Fibroblast of skin of right quadriceps (primary cell): Measurements from ENCODE around the gene PFDN1.
A peak's percentile ranks its signal among the peaks of the same experiment; 100 is the strongest.
"Not testable (repeated sequence)": the region's sequence is repeated elsewhere in the genome, so short reads cannot be mapped to it uniquely, and the experiment has no call there.

Experiments
- DNase-seq: peaks from one replicate; pipeline ENCODE4 v3.0.0-alpha.2; 2013

Gene PFDN1, protein sequence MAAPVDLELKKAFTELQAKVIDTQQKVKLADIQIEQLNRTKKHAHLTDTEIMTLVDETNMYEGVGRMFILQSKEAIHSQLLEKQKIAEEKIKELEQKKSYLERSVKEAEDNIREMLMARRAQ

DNA sequence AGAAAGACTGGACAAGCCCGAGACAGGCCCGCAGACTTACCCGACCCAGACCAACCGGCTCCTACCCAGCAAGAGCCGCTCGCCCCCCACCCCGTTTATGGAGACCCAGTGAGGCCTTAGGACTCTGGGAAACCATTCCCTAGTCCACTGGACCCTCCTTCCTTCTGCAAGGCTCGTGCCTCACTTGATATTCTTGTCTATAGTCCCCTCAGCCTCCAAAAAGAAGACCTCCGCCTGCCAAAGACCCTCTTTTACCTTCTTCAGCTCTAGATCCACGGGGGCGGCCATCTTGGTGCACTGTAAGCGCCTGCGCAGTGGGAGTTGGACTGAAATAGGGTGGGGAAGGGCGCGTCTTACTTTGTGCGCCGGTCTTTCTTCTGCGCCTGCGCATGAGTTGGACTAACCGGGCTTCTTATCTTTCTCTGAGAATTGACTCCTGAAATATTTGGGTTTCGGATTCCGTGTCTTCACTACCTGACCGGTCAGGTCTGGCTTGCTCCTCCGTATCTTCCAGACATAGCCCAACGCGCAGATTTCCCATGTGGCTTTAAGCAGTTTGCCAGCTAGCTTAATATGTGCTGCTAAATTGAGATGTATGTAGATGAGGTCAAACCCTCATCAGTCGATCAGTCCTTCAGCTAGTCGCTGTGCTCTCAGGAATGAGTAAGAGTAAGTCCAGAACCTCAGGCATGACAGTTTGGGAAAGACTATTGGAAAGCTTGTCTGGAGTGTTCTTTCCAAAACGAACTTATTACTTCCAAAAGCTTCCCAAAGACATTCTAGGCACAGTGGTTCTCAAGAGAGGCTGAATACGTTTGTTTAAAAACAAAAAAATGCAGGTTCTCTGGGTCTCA, at the start of gene PFDN1:
PFDN1 (minus strand) TSS at position 316 of the 854 bp plus-strand sequence; CDS start at position 288, 28 bp downstream.
- DNase-seq, result peak; percentile 95

DNA sequence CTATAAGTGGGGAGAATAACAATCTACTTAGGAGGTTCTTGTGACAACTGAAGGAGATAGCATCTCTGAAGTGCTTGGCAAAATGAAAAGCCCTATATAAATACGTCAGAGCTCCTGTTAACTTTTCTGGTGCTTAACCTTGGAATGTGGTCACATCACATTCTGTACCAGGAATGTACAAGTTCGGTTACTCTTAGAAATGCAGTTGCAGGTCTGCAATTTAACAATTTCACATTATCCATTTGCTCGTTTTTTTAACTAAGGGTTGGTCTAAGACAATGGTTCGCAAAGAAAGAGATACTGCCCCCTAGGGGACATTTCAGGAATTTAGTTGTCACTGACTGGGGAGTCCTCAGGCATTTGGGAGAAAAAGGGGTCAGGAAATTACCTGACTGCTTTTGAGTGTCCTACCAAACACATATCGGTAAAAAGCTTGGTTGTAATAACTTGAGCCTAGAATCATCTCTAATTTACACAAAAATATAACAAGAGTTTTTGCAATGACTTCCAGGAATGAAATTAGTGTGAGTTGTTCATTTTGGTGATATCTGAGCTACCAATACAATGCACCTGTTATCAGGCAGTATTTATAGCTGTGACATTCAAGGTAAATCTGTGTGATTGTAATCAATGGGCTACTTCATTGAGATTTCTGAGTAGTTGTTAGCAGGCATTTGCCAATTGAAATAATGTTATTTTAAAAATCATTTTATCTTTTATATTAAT, 48.9 kb upstream of the PFDN1 start:
- DNase-seq, result peak; percentile 72

DNA sequence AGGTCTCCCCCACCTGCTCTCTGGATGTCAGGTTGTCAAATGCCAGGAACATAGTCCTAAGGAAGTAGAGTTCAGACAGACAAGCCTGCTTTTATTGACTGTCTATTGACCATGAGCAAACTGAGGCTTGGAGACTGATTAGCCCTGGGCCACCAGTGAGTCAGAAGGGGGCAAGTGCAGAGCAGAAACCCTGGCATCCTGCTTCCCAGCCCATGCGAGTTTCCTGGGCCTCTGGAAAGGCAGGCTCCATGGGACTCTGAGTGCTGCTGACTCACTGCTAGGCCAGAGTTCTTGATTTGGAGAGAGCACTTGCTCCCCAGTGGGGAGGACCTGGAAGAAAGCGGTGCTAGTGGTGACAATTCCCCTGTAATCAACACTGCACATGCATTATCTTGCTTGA, 46.3 kb upstream of the PFDN1 start:
- DNase-seq, result no peak

DNA sequence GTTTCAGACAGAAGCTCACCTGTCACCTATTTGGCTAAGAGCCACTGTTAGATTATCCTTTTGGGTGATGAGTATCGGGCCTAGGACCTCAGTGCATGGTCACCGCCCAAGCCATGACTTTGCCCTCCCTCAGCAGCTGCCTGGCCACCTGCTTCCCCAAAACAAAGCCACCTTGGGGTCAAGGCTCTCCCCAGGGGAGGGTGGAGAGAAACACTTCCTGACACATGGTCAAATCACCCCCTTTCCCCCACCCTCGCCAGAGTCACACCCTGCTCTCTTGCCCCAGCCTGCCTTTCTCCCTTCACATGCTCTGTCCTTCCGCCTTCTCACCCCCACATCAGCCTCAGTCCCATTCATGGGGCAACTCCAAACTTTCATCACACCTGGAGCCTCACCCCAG, 45.2 kb upstream of the PFDN1 start:
- no peak for DNase-seq

DNA sequence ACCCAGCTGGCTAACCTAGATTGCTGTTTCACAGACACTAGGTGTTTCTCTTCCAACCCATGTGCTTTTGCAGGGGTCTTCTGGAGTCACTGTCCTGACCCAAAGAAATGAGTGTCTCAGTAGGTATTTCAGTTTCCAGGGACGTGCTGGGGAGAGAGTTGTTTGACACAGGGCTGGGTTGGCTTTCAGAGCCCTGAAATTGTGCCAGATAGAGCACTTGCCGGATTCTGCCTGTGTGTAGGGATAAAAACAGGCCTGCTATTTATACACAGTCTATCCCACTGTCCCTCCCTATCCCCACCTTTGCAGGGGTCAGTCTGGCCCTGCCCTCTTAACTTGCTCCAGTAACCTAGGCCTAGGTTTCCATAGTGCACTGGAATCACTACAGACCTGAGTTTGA, 44.5 kb upstream of the PFDN1 start:
- DNase-seq, result no peak

DNA sequence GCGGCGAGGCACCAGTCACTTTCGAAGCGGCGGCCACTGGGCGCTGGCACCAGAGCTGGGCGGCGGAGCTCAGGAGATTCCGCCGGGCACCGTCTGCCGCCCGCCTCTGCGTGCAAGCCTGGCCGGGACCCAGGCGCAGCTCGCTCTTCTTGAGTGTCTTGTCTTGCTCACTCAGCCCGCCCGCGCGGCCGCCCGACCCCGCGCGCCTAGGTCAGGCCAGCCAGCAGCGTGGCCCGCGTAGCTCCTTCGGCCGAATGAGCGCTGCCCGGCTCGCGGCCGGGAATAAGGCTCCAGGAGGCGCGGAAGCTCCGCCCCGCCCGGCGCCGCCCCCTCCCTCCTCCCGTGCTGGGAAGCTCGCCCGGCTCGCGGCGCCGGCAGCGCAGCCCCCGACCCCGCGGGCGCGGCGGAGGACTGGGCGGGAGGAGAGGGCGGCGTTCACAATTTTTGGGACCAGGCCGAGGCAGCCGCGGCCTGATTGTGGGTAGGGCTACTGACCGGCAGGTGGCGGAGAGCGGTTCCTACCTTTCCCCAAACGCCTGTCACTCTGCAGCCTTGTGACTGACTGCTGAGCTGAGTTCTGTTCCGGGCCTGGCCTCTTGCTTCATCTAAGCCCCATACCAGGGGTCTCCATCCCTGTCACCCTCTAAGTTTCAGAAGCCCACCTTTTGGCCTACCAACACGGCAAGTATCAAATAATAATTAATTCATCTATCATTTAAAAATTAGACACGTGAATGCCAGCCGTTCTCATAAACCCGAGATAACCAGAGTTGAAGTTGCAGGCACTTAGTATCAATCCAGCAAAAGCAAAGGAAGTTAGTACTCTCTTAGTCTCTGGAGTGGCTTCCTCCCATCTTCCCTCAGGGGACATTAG, 43.7 kb upstream of the PFDN1 start, which contains the start of gene HBEGF:
HBEGF (minus strand) TSS at position 256 of the 874 bp plus-strand sequence. CDS start 275 bp downstream, outside the sequence.
- DNase-seq, result peak; percentile 65

DNA sequence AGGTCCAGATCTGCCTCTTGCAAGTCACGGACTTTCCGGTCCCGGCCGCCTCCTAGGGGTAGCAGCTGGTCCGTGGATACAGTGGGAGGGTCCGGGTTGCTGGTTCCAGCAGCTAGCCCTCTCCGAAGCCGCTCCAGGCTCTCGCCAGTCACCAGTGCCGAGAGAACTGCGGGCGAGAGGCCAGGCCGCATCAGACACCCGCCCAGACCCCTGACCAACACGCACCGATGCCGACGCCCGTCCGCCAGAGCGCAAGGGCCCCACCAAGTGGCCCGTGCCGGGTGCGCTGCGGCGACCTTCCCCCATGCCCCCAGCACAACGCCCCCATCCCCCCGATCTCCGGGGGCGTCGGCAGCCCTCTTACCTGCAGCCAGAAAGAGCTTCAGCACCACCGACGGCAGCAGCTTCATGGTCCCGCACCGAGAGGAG, 43.0 kb upstream of the PFDN1 start:
- peak; percentile 52 for DNase-seq

DNA sequence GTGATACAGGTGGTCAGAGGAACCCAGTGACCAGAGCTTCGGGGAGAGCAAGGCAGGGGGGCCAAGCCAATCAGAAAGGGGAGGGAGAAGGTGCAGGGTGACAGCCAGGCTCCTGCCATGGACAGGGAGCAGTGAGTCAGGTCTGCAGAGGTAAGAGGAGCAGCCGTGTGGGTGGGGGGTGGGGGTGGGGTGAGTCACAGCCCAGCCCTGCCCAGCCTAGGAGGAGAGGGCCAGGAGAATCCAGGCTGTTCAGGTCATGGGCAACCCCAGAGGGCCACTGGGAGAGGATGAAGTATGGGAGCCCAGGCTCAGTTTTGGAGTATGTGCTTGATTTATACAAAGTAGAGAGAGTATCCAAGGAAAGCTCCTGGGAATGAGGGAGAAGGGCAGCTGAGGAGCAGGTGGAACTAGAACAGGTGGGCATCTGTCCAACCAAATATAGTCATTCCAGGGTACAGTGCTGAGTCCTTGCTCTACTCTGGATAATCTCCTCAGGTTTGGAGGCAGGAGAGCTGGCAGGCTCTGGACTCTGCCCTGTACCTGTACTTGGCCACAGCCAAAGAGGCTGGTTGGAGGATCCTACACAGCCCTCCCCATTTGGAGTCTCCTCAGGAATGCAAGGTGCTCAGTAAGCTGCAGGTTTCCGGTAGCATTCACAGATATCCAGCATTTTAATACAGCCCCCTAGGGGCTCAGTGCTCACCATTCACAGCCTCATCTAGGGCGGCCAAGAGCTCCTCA, 42.0 kb upstream of the PFDN1 start:
- DNase-seq, result peak; percentile 34

DNA sequence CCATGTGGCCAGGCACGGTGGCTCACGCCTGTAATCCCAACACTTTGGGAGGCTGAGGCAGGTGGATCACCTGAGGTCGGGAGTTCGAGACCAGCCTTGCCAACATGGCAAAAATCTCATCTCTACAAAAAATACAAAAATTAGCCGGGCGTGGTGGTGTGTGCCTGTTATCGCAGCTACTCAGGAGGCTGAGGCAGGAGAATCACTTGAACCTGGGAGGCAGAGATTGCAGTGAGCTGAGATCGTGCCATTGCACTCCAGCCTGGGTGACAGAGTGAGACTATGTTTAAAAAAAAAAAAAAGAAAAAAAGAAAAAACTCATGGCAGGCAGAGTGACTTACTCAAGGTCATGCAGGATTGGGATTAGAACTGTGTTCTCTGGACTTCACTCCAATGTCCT, 40.9 kb upstream of the PFDN1 start:
- DNase-seq, result not testable (repeated sequence)

DNA sequence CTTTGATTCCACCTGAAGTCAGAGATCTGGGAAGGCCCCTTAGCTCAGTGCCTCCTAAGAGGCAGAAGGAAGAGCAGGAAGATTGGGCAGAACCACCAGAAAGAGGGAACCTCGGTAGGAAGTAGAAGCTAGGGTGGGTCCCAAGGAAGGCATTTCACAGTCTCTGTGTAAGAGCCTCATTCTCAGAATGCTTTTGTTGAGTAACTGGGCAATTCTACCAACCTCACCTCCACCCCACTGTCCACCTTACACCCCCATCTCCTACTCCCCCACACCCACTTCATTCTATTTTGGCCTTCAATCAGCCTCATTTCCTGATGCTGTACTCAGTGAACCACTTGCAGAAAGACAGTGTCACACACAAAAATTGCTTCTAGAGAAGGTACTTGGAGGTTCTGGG, 40.0 kb upstream of the PFDN1 start:
- no peak for DNase-seq

DNA sequence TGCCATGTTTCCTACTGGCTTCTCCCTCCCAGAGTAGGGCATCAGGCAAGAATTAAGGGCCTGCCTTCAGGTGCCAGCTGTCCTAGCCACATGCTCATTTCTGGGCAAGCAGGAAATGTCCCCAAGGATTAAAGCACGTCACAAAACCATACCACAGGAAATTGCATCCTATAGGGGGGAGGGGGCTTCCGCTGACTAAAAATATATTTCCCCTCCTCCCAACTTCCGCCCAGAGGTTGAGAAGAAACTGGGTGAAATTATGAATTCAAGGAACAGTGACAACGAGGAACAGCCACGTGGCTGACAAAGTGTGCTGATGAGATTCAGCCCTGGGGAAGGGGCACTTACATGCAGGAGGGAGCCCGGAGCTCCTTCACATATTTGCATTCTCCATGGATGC, 39.4 kb upstream of the PFDN1 start:
- DNase-seq, result peak; percentile 74

DNA sequence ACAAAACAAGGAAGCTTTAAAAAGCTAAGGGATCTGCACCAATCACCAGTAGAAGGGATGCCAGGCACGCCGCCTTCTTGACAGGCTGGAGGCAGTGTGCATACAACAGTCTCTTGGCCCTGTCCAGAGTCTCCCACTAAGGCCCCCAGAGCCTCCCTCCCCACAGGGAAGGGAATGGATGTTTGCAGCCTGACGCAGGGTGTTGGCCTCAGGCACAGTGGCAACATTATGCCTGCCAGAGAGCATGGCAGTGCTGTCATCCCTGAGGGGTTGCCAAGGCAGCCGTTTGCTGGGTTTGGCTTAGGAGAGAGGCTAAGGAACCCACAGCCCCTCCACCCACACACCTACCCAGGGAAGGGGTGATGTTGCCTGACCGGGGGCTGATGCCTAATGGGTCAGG, 38.7 kb upstream of the PFDN1 start:
- DNase-seq, result no peak

DNA sequence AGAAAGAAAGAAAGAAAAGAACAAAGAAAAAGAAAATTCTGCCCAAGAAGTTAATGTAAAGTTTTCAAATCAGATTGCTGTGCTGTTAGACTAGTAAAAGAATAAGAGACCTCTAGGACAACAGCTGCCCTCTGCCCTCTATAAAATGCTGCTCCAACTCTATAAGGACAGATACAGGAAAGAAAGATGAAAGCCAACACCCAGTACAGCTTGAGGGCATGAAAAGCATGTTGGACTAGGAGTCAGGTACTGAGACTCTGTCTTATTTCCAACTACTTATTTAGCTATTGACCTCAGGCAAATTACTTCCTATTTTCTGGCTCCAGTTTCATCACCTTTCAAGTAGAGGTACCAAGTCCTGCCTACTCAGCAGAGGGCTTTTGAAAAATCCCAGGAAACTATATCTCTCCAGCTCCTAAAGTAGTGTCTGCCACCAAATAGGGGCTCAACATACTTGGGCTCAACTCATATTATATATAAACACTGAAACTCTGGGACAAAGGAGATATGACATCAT, 37.8 kb upstream of the PFDN1 start:
- no peak for DNase-seq

DNA sequence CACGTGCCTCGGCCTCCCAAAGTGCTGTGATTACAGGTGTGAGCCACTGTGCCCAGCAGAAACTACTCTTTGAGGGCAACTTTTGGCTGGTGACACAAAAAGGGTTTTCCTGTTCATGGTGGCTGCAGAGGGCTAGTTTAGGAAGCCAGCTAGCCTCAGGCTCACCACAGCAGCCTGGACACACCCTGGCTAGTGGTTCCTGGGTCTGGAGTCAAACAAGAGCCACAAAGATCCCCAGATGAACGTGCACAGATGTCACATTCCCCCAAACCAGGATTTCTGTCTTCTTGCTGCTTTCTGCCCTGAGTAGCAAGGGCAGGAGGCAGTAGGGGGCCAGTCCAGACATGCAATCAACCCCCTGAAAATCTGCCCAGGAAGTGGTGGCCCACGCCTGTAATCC, 36.7 kb upstream of the PFDN1 start:
- DNase-seq, result no peak

DNA sequence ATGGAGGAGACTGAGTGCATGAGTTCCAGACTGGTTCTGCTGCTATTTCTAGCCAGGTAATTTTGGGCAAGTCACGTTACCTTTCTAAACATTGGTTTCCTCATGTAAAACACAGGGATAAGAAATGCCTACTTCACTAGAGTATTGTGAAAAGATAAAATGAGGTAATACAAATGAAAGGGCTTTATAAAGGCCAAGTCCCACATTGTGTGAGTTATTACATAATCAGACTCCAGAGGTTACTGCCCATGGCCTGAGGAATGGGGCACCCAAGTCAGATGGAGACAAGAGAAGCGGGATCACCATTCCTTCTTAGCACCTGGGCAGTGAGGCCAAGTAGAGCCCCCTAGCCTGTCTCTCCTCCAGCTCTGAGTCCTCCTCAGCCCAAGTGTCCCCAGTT, 36.0 kb upstream of the PFDN1 start:
- no peak for DNase-seq

DNA sequence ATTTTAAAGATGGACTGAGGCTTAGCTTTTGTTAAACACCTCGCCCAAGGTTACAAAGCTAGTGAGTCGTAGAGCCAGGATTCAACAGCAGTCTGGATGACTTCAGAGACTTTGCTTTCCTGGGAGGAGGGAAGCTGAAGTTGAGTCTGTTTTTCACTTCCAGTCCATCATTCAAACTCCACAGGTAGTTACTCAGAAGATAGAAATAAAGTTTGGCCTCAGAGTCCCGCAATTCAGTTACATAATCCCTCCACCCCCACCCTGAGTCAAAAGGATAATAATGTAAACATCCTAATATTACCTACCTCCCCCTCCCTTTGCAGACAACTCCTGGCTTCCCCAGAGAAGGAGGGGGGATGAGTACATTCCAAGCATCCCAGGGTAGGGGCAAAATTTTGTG, 35.4 kb upstream of the PFDN1 start:
- DNase-seq, result peak; percentile 46

DNA sequence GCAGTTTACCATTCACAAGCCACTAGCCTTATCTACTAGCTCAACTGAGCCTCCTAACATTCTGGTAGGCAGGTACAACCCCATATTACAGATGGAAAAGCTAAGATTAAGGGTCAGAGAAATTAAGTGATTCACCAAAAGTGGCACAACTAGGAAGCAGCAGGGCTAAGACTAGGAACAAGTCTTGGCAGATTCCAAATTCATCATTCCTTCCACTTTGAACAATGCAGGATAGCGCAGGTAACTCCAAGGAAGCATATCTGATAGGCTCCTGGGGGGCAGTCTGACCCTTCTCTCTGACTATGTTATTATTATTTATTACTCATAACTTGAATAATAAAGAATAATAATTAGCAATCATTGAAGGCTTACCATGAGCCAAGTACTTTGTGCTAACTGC, 35.0 kb upstream of the PFDN1 start:
- DNase-seq, result no peak

DNA sequence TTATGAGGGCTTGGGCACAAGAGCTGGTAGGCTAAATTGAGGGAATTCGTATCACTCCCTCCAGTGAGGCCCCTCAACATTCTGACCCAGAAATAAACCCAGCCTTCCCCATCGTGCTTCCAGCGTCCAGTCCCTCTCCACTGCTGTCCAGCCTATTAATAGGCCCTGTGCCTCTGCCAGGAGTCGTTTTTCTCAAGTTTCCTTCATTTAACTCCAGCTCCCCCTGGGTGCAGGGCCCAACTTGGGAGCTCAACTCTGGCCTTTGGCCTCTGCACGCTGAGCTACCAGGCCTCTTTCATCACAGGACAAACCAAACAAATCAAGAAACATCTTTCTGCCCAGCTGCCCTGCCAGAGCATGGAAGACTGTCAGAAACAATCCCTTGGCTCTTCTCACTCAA, 33.5 kb upstream of the PFDN1 start:
- DNase-seq, result no peak

DNA sequence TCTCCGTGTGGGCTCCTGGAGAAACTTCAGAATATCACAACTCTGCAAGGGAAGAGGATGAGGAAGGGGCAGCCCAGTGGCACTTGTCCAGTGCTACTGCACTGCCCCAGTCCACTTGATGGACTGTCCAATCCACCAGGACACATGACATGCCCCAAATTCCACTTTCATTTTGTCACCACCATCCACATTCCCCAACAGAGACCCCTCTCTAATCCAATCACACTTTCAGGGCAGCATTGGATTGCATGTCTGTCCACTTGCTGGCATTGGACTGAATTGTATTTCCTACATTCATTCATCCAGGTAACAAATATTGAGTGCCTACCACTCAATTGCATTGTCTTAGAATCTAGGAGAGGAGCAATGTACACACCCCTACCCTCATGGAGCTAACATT, 28.7 kb upstream of the PFDN1 start:
- no peak for DNase-seq

DNA sequence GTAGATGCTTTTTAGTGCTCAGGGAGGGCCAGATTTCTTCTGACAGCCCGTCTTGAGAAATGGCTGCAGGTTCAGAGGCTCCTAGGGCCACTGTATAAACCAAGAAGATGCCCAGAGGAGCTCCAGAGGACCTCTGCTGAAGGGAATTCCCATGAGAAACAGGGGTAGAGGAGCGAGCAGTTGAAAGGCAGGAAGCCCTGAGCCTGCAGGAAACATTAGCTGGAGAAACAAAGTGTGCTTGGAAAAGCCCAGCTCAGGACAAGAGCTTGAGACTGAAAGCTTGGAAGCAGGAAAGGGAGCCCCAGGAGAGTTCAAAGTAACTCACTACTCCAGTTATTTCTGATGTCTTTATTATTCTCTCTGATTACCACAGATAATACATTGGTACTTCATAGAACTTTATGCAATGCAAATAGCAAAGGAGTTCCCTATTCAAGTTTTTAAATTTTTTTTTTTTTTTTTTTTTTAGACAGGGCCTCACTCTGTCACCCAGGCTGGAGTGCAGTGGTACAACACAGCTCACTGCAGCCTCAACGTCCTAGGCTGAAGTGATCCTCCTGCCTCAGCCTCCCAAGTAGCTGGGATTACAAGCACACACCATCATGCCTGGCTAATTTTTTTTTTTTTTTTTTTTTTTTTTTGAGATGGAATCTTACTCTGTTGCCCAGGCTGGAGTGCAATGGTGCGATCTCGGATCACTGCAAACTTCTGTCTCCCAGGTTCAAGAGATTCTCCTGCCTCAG, 27.0 kb upstream of the PFDN1 start:
- no peak for DNase-seq
